KMS-11 (cell line): ENCODE measurements around the gene SAMD9.

Source experiments
- H2AFZ ChIP-seq: fragments of 200-600 bp; sonication (generic); 2 replicates; pipeline ENCODE4 v1.6.1; 2016; ENCODE audit warnings: antibody characterized with exemption, mixed run types, low read depth
- H3K27ac ChIP-seq: fragments of 200-600 bp; sonication (generic); 2 replicates; pipeline ENCODE4 v1.6.1; 2016; ENCODE audit warnings: mild to moderate bottlenecking, mixed run types
- H3K27me3 ChIP-seq: fragments of 200-600 bp; sonication (generic); 2 replicates; pipeline ENCODE4 v1.6.1; 2017; ENCODE audit warnings: mild to moderate bottlenecking, low read depth, mixed run types, moderate library complexity; ENCODE audit not compliant: insufficient read depth
- H3K36me3 ChIP-seq: fragments of 200-600 bp; sonication (generic); 2 replicates; pipeline ENCODE4 v1.6.1; 2017; ENCODE audit warnings: mild to moderate bottlenecking, mixed run types; ENCODE audit not compliant: insufficient read depth
- H3K4me1 ChIP-seq: fragments of 200-600 bp; sonication (generic); 2 replicates; pipeline ENCODE4 v1.6.1; 2016; ENCODE audit warnings: mild to moderate bottlenecking, low read depth, mixed run types; ENCODE audit not compliant: poor library complexity, severe bottlenecking
- H3K4me2 ChIP-seq: fragments of 200-600 bp; sonication (generic); 2 replicates; pipeline ENCODE4 v1.7.0; 2016; ENCODE audit warnings: mild to moderate bottlenecking, mixed run types
- H3K4me3 ChIP-seq: fragments of 200-600 bp; sonication (generic); IDR thresholded peaks from 2 replicates; pipeline ENCODE4 v1.6.1; 2017; ENCODE audit warnings: low read depth, low read length, mixed read lengths; ENCODE audit not compliant: insufficient read depth
- H3K79me2 ChIP-seq: fragments of 200-600 bp; sonication (generic); 2 replicates; pipeline ENCODE4 v1.6.1; 2016; ENCODE audit warnings: low read depth, mixed run types; ENCODE audit not compliant: insufficient read depth
- H3K9ac ChIP-seq: fragments of 200-600 bp; sonication (generic); 2 replicates; pipeline ENCODE4 v1.6.1; 2016; ENCODE audit warnings: mild to moderate bottlenecking, mixed run types
- H4K20me1 ChIP-seq: fragments of 200-600 bp; sonication (generic); 2 replicates; pipeline ENCODE4 v1.6.1; 2016; ENCODE audit warnings: mild to moderate bottlenecking, mixed run types; ENCODE audit not compliant: insufficient read depth
- CTCF ChIP-seq: fragments of 200-600 bp; sonication (generic); conservative IDR thresholded peaks from 2 replicates; pipeline ENCODE4 v1.6.1; 2017; ENCODE audit warnings: low read depth, mild to moderate bottlenecking, antibody characterized with exemption, low read length, moderate library complexity, mixed read lengths

SAMD9 gene

GRCh38 chr7:93146036-93146435 lies 28.3 kb upstream of the SAMD9 start:
- H4K20me1 ChIP-seq = no peaks in the 10 kb centered on the region
- H3K27ac ChIP-seq = peak overlapping the region; percentile 82
- H2AFZ ChIP-seq = no peak overlapping the region
- H3K4me2 ChIP-seq = peak overlapping the region; percentile 66
- H3K79me2 ChIP-seq = peaks cover 22% of the 10 kb centered on the region; the same call in 1 of the 2 replicates
- no peak for TF ChIP-seq CTCF
- H3K4me1 ChIP-seq = peaks cover 27% of the 10 kb centered on the region
- H3K4me3 ChIP-seq = no peak overlapping the region
- H3K36me3 ChIP-seq = peaks cover 7% of the 10 kb centered on the region; the same call in 1 of the 2 replicates
- peak overlapping the region; percentile 69; the same call in 1 of the 2 replicates for H3K9ac ChIP-seq
- no peaks in the 10 kb centered on the region for H3K27me3 ChIP-seq

DNA sequence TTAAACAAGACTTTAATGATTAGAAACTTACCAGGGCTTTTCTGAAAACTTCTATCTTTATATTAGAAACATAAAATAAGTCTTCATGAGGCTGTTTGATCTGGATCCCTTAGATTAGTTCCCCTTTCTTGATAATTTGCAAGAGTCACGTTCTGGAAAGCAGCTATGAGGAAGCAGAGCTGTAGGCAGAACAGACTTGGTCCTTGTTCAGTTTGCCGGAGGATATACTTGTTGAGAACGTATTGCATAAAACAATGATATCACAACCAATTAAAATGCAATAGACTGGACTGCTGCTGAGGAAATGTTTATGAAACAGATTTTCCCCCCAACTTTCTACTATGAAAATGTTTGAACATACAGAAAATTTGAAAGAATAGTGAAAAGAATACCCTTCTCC lies 27.6 kb upstream of the SAMD9 start:
- peaks cover 27% of the 10 kb centered on the region for H3K4me1 ChIP-seq
- no peak overlapping the region for H3K27ac ChIP-seq
- peaks cover 7% of the 10 kb centered on the region; the same call in 1 of the 2 replicates for H3K36me3 ChIP-seq
- H4K20me1 ChIP-seq = no peaks in the 10 kb centered on the region
- H3K4me2 ChIP-seq = peak overlapping the region; percentile 66; the same call in 1 of the 2 replicates
- no peak overlapping the region for H3K9ac ChIP-seq
- H2AFZ ChIP-seq = no peak overlapping the region
- no peaks in the 10 kb centered on the region for H3K27me3 ChIP-seq
- H3K79me2 ChIP-seq = peaks cover 22% of the 10 kb centered on the region; the same call in 1 of the 2 replicates
- TF ChIP-seq CTCF = no peak
- no peak overlapping the region for H3K4me3 ChIP-seq

GRCh38 chr7:93142127-93142526 lies 24.3 kb upstream of the SAMD9 start:
- H3K4me1 ChIP-seq = peaks cover 17% of the 10 kb centered on the region
- no peaks in the 10 kb centered on the region for H4K20me1 ChIP-seq
- H3K4me2 ChIP-seq = no peak overlapping the region
- no peak overlapping the region for H3K9ac ChIP-seq
- H3K27me3 ChIP-seq = no peaks in the 10 kb centered on the region
- no peak for TF ChIP-seq CTCF
- H3K4me3 ChIP-seq = no peak overlapping the region
- peaks cover 7% of the 10 kb centered on the region; the same call in 1 of the 2 replicates for H3K36me3 ChIP-seq
- H3K27ac ChIP-seq = no peak overlapping the region
- peaks cover 15% of the 10 kb centered on the region; the same call in 1 of the 2 replicates for H3K79me2 ChIP-seq
- H2AFZ ChIP-seq = no peak overlapping the region

DNA sequence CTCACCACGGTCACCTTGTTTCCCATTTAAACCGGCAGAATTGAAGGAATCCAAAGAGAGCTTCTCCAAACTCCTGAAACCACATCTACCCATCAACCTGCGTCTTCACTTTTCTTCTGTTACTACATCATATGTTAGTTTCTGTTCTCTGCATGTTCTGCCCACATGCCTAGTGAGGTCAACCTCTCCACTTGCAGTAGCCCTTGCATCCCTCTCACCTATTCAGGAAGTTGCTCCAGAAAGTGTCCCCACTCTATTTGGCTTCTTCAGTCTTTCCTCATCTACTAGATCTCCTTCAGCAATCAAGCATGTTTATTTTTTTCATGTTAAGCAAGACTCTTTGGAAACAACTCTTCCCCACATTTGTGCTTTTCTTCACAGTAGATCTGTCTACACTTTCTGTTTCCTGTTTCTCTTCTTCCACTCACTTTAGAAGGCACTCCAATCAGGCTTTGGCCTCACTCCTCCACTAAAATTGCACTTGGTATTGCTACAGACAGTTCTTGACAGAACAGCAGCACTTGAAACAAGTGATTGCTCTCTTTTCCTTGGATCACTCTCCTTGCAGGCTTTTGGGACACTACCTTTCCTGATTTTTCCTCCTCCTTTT lies 22.9 kb upstream of the SAMD9 start:
- Histone ChIP-seq H3K27ac (no peak overlapping the region), H3K27me3 (no peaks in the 10 kb centered on the region), H3K79me2 (peaks cover under 1% of the 10 kb centered on the region; the same call in 1 of the 2 replicates), H4K20me1 (no peaks in the 10 kb centered on the region), H3K4me1 (peaks cover 8% of the 10 kb centered on the region), H2AFZ (no peak overlapping the region), H3K4me3 (no peak overlapping the region), H3K9ac (no peak overlapping the region), H3K36me3 (peaks cover 7% of the 10 kb centered on the region; the same call in 1 of the 2 replicates), H3K4me2 (no peak overlapping the region)
- TF ChIP-seq CTCF = no peak
